ENCODE results near the gene ANKRD16. TPM values are rescaled to one million over a fixed set of nuclear protein-coding genes. Genes with fewer than 3 reads are reported as not detected.

The ANKRD16 gene
- total and polyA plus RNA-seq, 5 donors from 2014 or later = 3.1 to 6.3 (median 3.7) TPM

- Histone ChIP-seq H3K4me1 (ENCODE audit: control insufficient read depth, insufficient read depth, low read length, poor library complexity, severe bottlenecking) (no peaks in the 10 kb centered on the region), H3K9me3 (ENCODE audit: control insufficient read depth in 2 of 2, low read length in 2 of 2) (no peaks in the 10 kb centered on the region), H3K27ac (ENCODE audit: insufficient read depth, low read length, poor library complexity, severe bottlenecking) (no peak overlapping the region), H3K4me3 (ENCODE audit: low read depth, low read length) (no peak overlapping the region), H3K36me3 (ENCODE audit: control insufficient read depth, insufficient read depth, low read length) (peaks cover 80% of the 10 kb centered on the region), H3K27me3 (ENCODE audit: control insufficient read depth, insufficient read depth, low read length) (no peaks in the 10 kb centered on the region)
- Mint-ChIP-seq H3K9me3 (no peaks in the 10 kb centered on the region), H3K4me1 (peaks cover 0 to 2% (median 0%) of the 10 kb centered on the region in 4 donors), H3K36me3 (peaks cover 56% of the 10 kb centered on the region), H3K27ac (no peak overlapping the region), H3K4me3 (no peak overlapping the region), H3K27me3 (no peaks in the 10 kb centered on the region)
- DNase-seq = no peak
- no peak for ATAC-seq (ENCODE audit: low read depth in 2 of 2)
These were observed 39.7 kb upstream of the ANKRD16 start for GRCh38 chr10:5929442-5929841.

- ATAC-seq (ENCODE audit: low read depth in 2 of 2) = no peak
- H3K4me1 ChIP-seq (ENCODE audit: control insufficient read depth, insufficient read depth, low read length, poor library complexity, severe bottlenecking) = no peaks in the 10 kb centered on the region
- Mint-ChIP-seq H3K4me1 (peaks cover 0 to 2% (median 0%) of the 10 kb centered on the region in 4 donors), H3K4me3 (no peak overlapping the region), H3K27me3 (no peaks in the 10 kb centered on the region), H3K36me3 (peaks cover 70% of the 10 kb centered on the region), H3K9me3 (no peaks in the 10 kb centered on the region), H3K27ac (peak overlapping the region in 1 of 3 donors; percentile 25)
- H3K27ac ChIP-seq (ENCODE audit: insufficient read depth, low read length, poor library complexity, severe bottlenecking) = no peak overlapping the region
- no peak overlapping the region for H3K4me3 ChIP-seq (ENCODE audit: low read depth, low read length)
- H3K9me3 ChIP-seq (ENCODE audit: control insufficient read depth in 2 of 2, low read length in 2 of 2) = no peaks in the 10 kb centered on the region
- no peaks in the 10 kb centered on the region for H3K27me3 ChIP-seq (ENCODE audit: control insufficient read depth, insufficient read depth, low read length)
- no peak for DNase-seq
- peaks cover 90% of the 10 kb centered on the region for H3K36me3 ChIP-seq (ENCODE audit: control insufficient read depth, insufficient read depth, low read length)
These were observed 37.6 kb upstream of the ANKRD16 start for GRCh38 chr10:5927306-5927705.

GRCh38 chr10:5924889-5925288 is 35.2 kb upstream of the ANKRD16 start:
- Mint-ChIP-seq H3K36me3 (peaks cover 65% of the 10 kb centered on the region), H3K4me1 (peaks cover 0 to 2% (median 0%) of the 10 kb centered on the region in 4 donors), H3K27ac (peak overlapping the region in 1 of 3 donors; percentile 45), H3K27me3 (no peaks in the 10 kb centered on the region), H3K9me3 (no peaks in the 10 kb centered on the region), H3K4me3 (no peak overlapping the region)
- Histone ChIP-seq H3K4me1 (ENCODE audit: control insufficient read depth, insufficient read depth, low read length, poor library complexity, severe bottlenecking) (no peaks in the 10 kb centered on the region), H3K27me3 (ENCODE audit: control insufficient read depth, insufficient read depth, low read length) (no peaks in the 10 kb centered on the region), H3K4me3 (ENCODE audit: low read depth, low read length) (no peak overlapping the region), H3K9me3 (ENCODE audit: control insufficient read depth in 2 of 2, low read length in 2 of 2) (no peaks in the 10 kb centered on the region), H3K36me3 (ENCODE audit: control insufficient read depth, insufficient read depth, low read length) (peaks cover 93% of the 10 kb centered on the region), H3K27ac (ENCODE audit: insufficient read depth, low read length, poor library complexity, severe bottlenecking) (no peak overlapping the region)
- ATAC-seq (ENCODE audit: low read depth in 2 of 2) (no peak), DNase-seq (no peak)

- Mint-ChIP-seq H3K36me3 (peaks cover 64% of the 10 kb centered on the region), H3K9me3 (no peaks in the 10 kb centered on the region), H3K4me3 (no peak overlapping the region), H3K27ac (no peak overlapping the region), H3K4me1 (peaks cover 0 to 2% (median 0%) of the 10 kb centered on the region in 4 donors), H3K27me3 (no peaks in the 10 kb centered on the region)
- Histone ChIP-seq H3K9me3 (ENCODE audit: control insufficient read depth in 2 of 2, low read length in 2 of 2) (no peaks in the 10 kb centered on the region), H3K4me3 (ENCODE audit: low read depth, low read length) (no peak overlapping the region), H3K4me1 (ENCODE audit: control insufficient read depth, insufficient read depth, low read length, poor library complexity, severe bottlenecking) (no peaks in the 10 kb centered on the region), H3K36me3 (ENCODE audit: control insufficient read depth, insufficient read depth, low read length) (peaks cover 95% of the 10 kb centered on the region), H3K27me3 (ENCODE audit: control insufficient read depth, insufficient read depth, low read length) (no peaks in the 10 kb centered on the region), H3K27ac (ENCODE audit: insufficient read depth, low read length, poor library complexity, severe bottlenecking) (no peak overlapping the region)
- ATAC-seq (ENCODE audit: low read depth in 2 of 2) (no peak), DNase-seq (no peak)
These were observed 32.1 kb upstream of the ANKRD16 start for GRCh38 chr10:5921746-5922145.

- Histone ChIP-seq H3K4me1 (ENCODE audit: control insufficient read depth, insufficient read depth, low read length, poor library complexity, severe bottlenecking) (no peaks in the 10 kb centered on the region), H3K9me3 (ENCODE audit: control insufficient read depth in 2 of 2, low read length in 2 of 2) (no peaks in the 10 kb centered on the region), H3K27me3 (ENCODE audit: control insufficient read depth, insufficient read depth, low read length) (no peaks in the 10 kb centered on the region), H3K4me3 (ENCODE audit: low read depth, low read length) (no peak overlapping the region), H3K27ac (ENCODE audit: insufficient read depth, low read length, poor library complexity, severe bottlenecking) (no peak overlapping the region), H3K36me3 (ENCODE audit: control insufficient read depth, insufficient read depth, low read length) (peaks cover 96% of the 10 kb centered on the region)
- Mint-ChIP-seq H3K27ac (no peak overlapping the region), H3K36me3 (peaks cover 69% of the 10 kb centered on the region), H3K9me3 (no peaks in the 10 kb centered on the region), H3K27me3 (no peaks in the 10 kb centered on the region), H3K4me3 (no peak overlapping the region), H3K4me1 (peaks cover 0 to 2% (median 0%) of the 10 kb centered on the region in 4 donors)
- DNase-seq (no peak), ATAC-seq (ENCODE audit: low read depth in 2 of 2) (no peak)
These were observed 29.9 kb upstream of the ANKRD16 start for GRCh38 chr10:5919568-5919967.

GRCh38 chr10:5918763-5919162 is 29.1 kb upstream of the ANKRD16 start:
- no peaks in the 10 kb centered on the region for H3K27me3 Mint-ChIP-seq
- H3K27ac Mint-ChIP-seq = no peak overlapping the region
- no peaks in the 10 kb centered on the region for H3K9me3 Mint-ChIP-seq
- H3K36me3 Mint-ChIP-seq = peaks cover 69% of the 10 kb centered on the region
- Histone ChIP-seq H3K27me3 (ENCODE audit: control insufficient read depth, insufficient read depth, low read length) (no peaks in the 10 kb centered on the region), H3K36me3 (ENCODE audit: control insufficient read depth, insufficient read depth, low read length) (peaks cover 96% of the 10 kb centered on the region), H3K4me1 (ENCODE audit: control insufficient read depth, insufficient read depth, low read length, poor library complexity, severe bottlenecking) (no peaks in the 10 kb centered on the region), H3K9me3 (ENCODE audit: control insufficient read depth in 2 of 2, low read length in 2 of 2) (no peaks in the 10 kb centered on the region), H3K27ac (ENCODE audit: insufficient read depth, low read length, poor library complexity, severe bottlenecking) (no peak overlapping the region), H3K4me3 (ENCODE audit: low read depth, low read length) (no peak overlapping the region)
- H3K4me1 Mint-ChIP-seq = peaks cover 0 to 2% (median 0%) of the 10 kb centered on the region in 4 donors
- H3K4me3 Mint-ChIP-seq = no peak overlapping the region
- ATAC-seq (ENCODE audit: low read depth in 2 of 2) = no peak
- DNase-seq = no peak

GRCh38 chr10:5917305-5917704 is 27.6 kb upstream of the ANKRD16 start:
- Mint-ChIP-seq H3K27ac (peak overlapping the region in 1 of 3 donors; percentile 55), H3K27me3 (no peaks in the 10 kb centered on the region), H3K9me3 (no peaks in the 10 kb centered on the region), H3K36me3 (peaks cover 70% of the 10 kb centered on the region), H3K4me1 (peaks cover 0 to 5% (median 3%) of the 10 kb centered on the region in 4 donors), H3K4me3 (no peak overlapping the region)
- Histone ChIP-seq H3K4me1 (ENCODE audit: control insufficient read depth, insufficient read depth, low read length, poor library complexity, severe bottlenecking) (no peaks in the 10 kb centered on the region), H3K4me3 (ENCODE audit: low read depth, low read length) (no peak overlapping the region), H3K27ac (ENCODE audit: insufficient read depth, low read length, poor library complexity, severe bottlenecking) (no peak overlapping the region), H3K36me3 (ENCODE audit: control insufficient read depth, insufficient read depth, low read length) (peaks cover 97% of the 10 kb centered on the region), H3K9me3 (ENCODE audit: control insufficient read depth in 2 of 2, low read length in 2 of 2) (no peaks in the 10 kb centered on the region), H3K27me3 (ENCODE audit: control insufficient read depth, insufficient read depth, low read length) (no peaks in the 10 kb centered on the region)
- ATAC-seq (ENCODE audit: low read depth in 2 of 2) (no peak), DNase-seq (no peak)

GRCh38 chr10:5915451-5915850 is 25.8 kb upstream of the ANKRD16 start:
- Histone ChIP-seq H3K4me3 (ENCODE audit: low read depth, low read length) (no peak overlapping the region), H3K4me1 (ENCODE audit: control insufficient read depth, insufficient read depth, low read length, poor library complexity, severe bottlenecking) (no peaks in the 10 kb centered on the region), H3K36me3 (ENCODE audit: control insufficient read depth, insufficient read depth, low read length) (peaks cover 95% of the 10 kb centered on the region), H3K27ac (ENCODE audit: insufficient read depth, low read length, poor library complexity, severe bottlenecking) (no peak overlapping the region), H3K9me3 (ENCODE audit: control insufficient read depth in 2 of 2, low read length in 2 of 2) (no peaks in the 10 kb centered on the region), H3K27me3 (ENCODE audit: control insufficient read depth, insufficient read depth, low read length) (no peaks in the 10 kb centered on the region)
- Mint-ChIP-seq H3K4me1 (peaks cover 0 to 5% (median 4%) of the 10 kb centered on the region in 4 donors), H3K27me3 (no peaks in the 10 kb centered on the region), H3K27ac (no peak overlapping the region), H3K36me3 (peaks cover 67% of the 10 kb centered on the region), H3K4me3 (no peak overlapping the region), H3K9me3 (no peaks in the 10 kb centered on the region)
- no peak for ATAC-seq (ENCODE audit: low read depth in 2 of 2)
- DNase-seq = no peak
